A673 (cell line): Measurements from ENCODE around the gene PRR5L. TPM values are rescaled to one million over a fixed set of nuclear protein-coding genes. Genes with fewer than 3 reads are reported as not detected.
"Not testable (repeated sequence)": the region's sequence is repeated elsewhere in the genome, so short reads cannot be mapped to it uniquely, and the experiment has no call there.

Source experiments
- BruUV-seq: library from RNA; stranded (reverse); fragments of 400-500 nt; replicated peaks from 2 replicates; lab custom pipeline; 2021; lab: Mats Ljungman, UMichigan
- CTCF ChIA-PET: fragments of 300-600 bp; sonication (Branson Sonifier 250); formaldehyde crosslinking; loops from one replicate; lab custom pipeline; 2022; ENCODE audit warnings: antibody characterized with exemption; lab: Charles Lee
- POLR2A ChIA-PET: fragments of 300-600 bp; sonication (Branson Sonifier 250); formaldehyde crosslinking; loops from one replicate; lab custom pipeline; 2022; ENCODE audit warnings: antibody characterized with exemption; ENCODE audit not compliant: low non-redundant PET; lab: Charles Lee
- DNase-seq: peaks from one replicate; pipeline ENCODE4 v3.0.0-alpha.2; 2015; ENCODE audit warnings: low spot score
- H3K27ac ChIP-seq: fragments of 200-600 bp; sonication (generic); 2 replicates; pipeline ENCODE4 v1.5.1; 2016; ENCODE audit warnings: mixed run types, low read depth, mild to moderate bottlenecking, mixed read lengths, antibody characterized with exemption, low read length; ENCODE audit not compliant: poor library complexity, severe bottlenecking
- H3K27me3 ChIP-seq: fragments of 200-600 bp; sonication (generic); replicated peaks from 2 replicates; pipeline ENCODE4 v1.6.1; 2017; ENCODE audit warnings: mixed run types, low read depth, mild to moderate bottlenecking, mixed read lengths, antibody characterized with exemption, low read length; ENCODE audit not compliant: insufficient read depth, poor library complexity
- H3K36me3 ChIP-seq: fragments of 200-600 bp; sonication (generic); 2 replicates; pipeline ENCODE4 v1.6.1; 2016; ENCODE audit warnings: mixed run types, mild to moderate bottlenecking, mixed read lengths, antibody characterized with exemption, low read length; ENCODE audit not compliant: insufficient read depth, poor library complexity, severe bottlenecking
- H3K4me1 ChIP-seq: fragments of 200-600 bp; sonication (generic); 2 replicates; pipeline ENCODE4 v1.6.1; 2017; ENCODE audit warnings: mixed run types, mild to moderate bottlenecking, mixed read lengths, antibody characterized with exemption, low read length; ENCODE audit not compliant: insufficient read depth, poor library complexity, severe bottlenecking
- H3K4me3 ChIP-seq: fragments of 200-600 bp; sonication (generic); 2 replicates; pipeline ENCODE4 v1.5.1; 2016; ENCODE audit warnings: low read depth, mixed run types, mild to moderate bottlenecking, mixed read lengths, low read length; ENCODE audit not compliant: poor library complexity, severe bottlenecking
- H3K9me3 ChIP-seq: fragments of 200-600 bp; sonication (generic); 2 replicates; pipeline ENCODE4 v1.6.1; 2016; ENCODE audit warnings: mixed run types, low read depth, mild to moderate bottlenecking, mixed read lengths, antibody characterized with exemption, low read length; ENCODE audit not compliant: poor library complexity, severe bottlenecking
- EZH2 ChIP-seq: fragments of 200-600 bp; sonication (generic); IDR thresholded peaks from 2 replicates; pipeline ENCODE4 v1.6.1; 2017; ENCODE audit warnings: borderline replicate concordance, low read depth, mild to moderate bottlenecking, mixed read lengths, antibody characterized with exemption, low read length; ENCODE audit not compliant: poor library complexity, severe bottlenecking
- intact Hi-C: fragments of 100-400 bp; cut with micrococcal nuclease; formaldehyde crosslinking; loops from one replicate; pipeline ENCODE4 v1.10.0; 2022; ENCODE audit not compliant: unreplicated experiment
- total RNA-seq: library from RNA; stranded (reverse); gene quantifications from 2 replicates; pipeline ENCODE4 v1.2.3, GENCODE V29; 2021
- TF ChIP-seq, protein P1 (sequence below): fragments of 300-800, 200-600 bp; sonication (generic); conservative IDR thresholded peaks from 2 replicates; pipeline ENCODE4 v1.5.1; 2017; ENCODE audit warnings: low read depth, mild to moderate bottlenecking, antibody characterized with exemption, low read length, moderate library complexity, mixed read lengths

The PRR5L gene
- total RNA-seq, 1 experiment from 2014 or later: 102 TPM

DNA sequence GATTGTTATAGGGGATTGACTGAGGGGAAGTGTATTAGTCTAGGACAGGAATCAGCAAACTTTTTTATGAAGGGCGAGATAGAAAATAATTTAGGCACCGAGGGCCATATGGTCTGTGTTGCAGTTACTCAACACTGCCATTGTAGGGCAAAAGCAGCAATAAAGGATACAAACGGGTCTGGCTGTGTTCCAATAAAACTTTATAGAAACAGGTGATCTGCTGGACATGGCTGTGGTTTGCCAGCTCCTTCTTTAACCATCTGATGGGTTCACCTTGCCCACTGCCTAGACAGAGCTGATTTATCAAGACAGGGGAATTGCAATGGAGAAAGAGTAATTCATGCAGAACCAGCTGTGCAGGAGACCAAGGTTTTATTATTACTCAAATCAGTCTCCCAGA lies 20.0 kb downstream of the PRR5L start:
- Histone ChIP-seq H3K36me3 (no peaks in the 10 kb centered on the region), H3K27me3 (peaks cover 49% of the 10 kb centered on the region), H3K4me1 (no peaks in the 10 kb centered on the region), H3K9me3 (no peaks in the 10 kb centered on the region), H3K4me3 (no peak overlapping the region), H3K27ac (no peak overlapping the region)
- CTCF ChIA-PET: no interaction called here
- no TSS peak for BruUV-seq
- POLR2A ChIA-PET: no interaction called here
- intact Hi-C loops: no loop called here
- TF ChIP-seq EZH2: no peak
- TF ChIP-seq, protein P1, sequence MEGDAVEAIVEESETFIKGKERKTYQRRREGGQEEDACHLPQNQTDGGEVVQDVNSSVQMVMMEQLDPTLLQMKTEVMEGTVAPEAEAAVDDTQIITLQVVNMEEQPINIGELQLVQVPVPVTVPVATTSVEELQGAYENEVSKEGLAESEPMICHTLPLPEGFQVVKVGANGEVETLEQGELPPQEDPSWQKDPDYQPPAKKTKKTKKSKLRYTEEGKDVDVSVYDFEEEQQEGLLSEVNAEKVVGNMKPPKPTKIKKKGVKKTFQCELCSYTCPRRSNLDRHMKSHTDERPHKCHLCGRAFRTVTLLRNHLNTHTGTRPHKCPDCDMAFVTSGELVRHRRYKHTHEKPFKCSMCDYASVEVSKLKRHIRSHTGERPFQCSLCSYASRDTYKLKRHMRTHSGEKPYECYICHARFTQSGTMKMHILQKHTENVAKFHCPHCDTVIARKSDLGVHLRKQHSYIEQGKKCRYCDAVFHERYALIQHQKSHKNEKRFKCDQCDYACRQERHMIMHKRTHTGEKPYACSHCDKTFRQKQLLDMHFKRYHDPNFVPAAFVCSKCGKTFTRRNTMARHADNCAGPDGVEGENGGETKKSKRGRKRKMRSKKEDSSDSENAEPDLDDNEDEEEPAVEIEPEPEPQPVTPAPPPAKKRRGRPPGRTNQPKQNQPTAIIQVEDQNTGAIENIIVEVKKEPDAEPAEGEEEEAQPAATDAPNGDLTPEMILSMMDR: no peak
- DNase-seq: no peak

DNA sequence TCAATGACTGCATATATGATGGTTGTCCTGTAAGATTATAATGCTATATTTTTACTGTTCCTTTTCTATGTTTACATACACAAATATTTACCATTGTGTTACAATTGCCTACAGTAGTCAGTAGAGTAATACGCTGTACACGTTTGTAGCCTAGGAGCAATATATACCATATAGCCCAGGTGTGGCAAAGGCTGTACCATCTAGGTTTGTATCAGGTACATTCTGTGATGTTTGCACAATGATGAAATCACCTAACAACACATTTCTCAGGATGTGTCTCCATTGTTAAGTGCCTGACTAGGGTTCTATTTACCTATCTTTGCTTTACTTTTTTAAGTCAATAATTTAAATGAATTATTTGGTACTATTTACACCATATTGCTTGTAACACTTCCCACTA lies 21.9 kb downstream of the PRR5L start:
- no peak for DNase-seq
- CTCF ChIA-PET: no interaction called here
- no peak overlapping the region for H3K27ac ChIP-seq
- TF ChIP-seq, protein P1: no peak
- no peak for TF ChIP-seq EZH2
- no peaks in the 10 kb centered on the region for H3K36me3 ChIP-seq
- H3K27me3 ChIP-seq: peaks cover 44% of the 10 kb centered on the region
- H3K4me1 ChIP-seq: no peaks in the 10 kb centered on the region
- H3K9me3 ChIP-seq: no peaks in the 10 kb centered on the region
- BruUV-seq: no TSS peak
- no peak overlapping the region for H3K4me3 ChIP-seq
- intact Hi-C loops: no loop called here
- POLR2A ChIA-PET: interaction anchor here (0.7 kb wide), 1 partner anchor 88 kb away, joined by 3 read pairs; no protein-coding TSS in a partner anchor

DNA sequence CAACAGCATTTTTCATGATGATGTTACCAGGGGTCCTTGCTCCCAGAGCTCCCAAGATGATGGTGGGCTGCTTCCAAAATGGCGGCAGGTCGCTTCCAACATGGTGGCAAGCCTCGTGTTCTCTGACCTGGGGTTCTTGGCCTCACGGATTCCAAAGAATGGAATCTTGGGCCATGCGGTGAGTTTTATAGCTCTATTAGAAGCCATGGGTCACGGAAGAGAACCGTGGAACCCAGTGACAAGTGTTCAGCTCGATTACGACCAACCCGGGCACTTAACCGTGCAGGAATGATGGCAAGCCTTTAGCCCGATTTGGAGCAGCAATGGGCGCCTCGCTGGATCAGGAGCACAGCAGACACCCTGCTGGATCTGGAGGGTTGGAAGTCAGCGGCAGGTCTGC lies 28.9 kb downstream of the PRR5L start:
- CTCF ChIA-PET, intact Hi-C loops, POLR2A ChIA-PET: not testable (repeated sequence)

DNA sequence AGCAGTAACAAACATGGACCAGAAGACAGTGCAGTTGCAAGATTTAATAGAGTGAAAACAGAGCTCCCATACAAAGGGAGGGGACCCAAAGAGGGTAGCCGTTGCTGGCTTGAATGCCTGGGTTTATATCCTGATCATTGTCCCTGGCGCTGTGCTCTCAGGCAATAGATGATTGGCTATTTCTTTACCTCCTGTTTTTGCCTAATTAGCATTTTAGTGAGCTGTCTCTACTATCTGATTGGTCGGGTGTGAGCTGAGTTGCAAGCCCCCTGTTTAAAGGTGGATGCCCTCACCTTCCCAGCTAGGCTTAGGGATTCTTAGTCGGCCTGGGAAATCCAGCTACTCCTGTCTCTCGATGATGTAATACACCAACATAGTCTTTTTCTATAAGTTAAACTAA lies 29.3 kb downstream of the PRR5L start:
- intact Hi-C loops, CTCF ChIA-PET: not testable (repeated sequence)

More for the DNA sequence above, 28.9 kb downstream of the PRR5L start:
- not testable (repeated sequence) for H3K4me1 ChIP-seq, BruUV-seq, H3K27ac ChIP-seq, DNase-seq, H3K36me3 ChIP-seq, H3K9me3 ChIP-seq, H3K27me3 ChIP-seq, H3K4me3 ChIP-seq

More for the DNA sequence above, 29.3 kb downstream of the PRR5L start:
- not testable (repeated sequence) for H3K9me3 ChIP-seq, H3K36me3 ChIP-seq, BruUV-seq, H3K4me1 ChIP-seq, H3K4me3 ChIP-seq, H3K27me3 ChIP-seq, DNase-seq, H3K27ac ChIP-seq
- POLR2A ChIA-PET: interaction anchor here (0.6 to 0.7 kb wide), 2 partner anchors 21 to 48 kb away, joined by 3 to 8 read pairs; no protein-coding TSS in a partner anchor
